ENCODE data around the gene SENP7.
"Not testable (repeated sequence)": the region's sequence is repeated elsewhere in the genome, so short reads cannot be mapped to it uniquely, and the experiment has no call there.

SENP7 gene

DNA sequence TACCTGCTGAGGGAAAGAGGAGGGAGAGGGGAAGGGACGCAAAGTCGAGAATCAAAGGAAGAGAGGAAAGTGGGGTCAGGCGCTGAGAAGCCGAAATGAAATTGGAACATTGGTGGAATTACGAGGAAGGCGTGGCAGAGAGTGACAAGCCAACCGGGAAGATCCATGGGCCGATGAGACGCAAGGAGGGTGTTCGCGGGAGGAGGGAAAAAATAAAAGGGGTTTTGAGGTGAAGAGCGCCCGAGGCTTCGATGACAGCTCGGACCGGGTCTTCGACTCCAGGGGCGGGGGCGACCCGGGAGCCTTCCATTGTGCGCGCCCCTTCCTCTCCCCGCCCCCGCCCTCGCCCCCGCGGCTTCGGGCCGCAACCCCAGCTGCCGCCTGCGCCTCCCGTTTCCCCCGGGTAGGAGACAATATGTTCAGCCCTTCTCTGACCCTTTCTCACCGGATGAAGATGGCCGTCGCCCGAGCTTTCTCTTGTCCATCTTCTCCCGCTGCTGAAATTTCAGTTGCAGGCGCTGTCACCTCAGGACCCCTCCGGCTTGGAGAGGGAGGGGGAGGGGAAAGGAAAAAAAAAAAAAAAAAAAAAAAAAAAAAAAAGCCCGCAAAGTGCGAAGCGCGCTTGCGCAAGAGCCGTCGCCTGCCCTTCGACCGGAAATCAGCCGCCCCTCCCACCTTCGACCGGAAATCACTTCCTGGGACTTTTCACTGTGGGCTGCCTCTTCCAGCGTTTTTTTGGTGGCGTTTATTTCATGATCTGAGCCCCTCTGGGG, at the start of gene SENP7:
Gene SENP7, minus strand, starts transcription at position 567 of the 773 bp plus-strand sequence. Its CDS starts 82 bp downstream, at position 485.
- Mint-ChIP-seq H3K36me3 (peaks cover 7% of the 10 kb centered on the region), H3K4me3 (peak within 1 kb of the TSS; percentile 99), H3K9me3 (no peaks in the 10 kb centered on the region), H3K4me1 (peaks cover 54% of the 10 kb centered on the region), H3K27me3 (no peaks in the 10 kb centered on the region), H3K27ac (peak within 1 kb of the TSS; percentile 99)

- Mint-ChIP-seq H3K4me1 (peaks cover 36% of the 10 kb centered on the region), H3K4me3 (peak within 1 kb of the TSS; percentile 99), H3K27ac (peak within 1 kb of the TSS; percentile 98), H3K27me3 (no peaks in the 10 kb centered on the region), H3K36me3 (peaks cover 21% of the 10 kb centered on the region), H3K9me3 (no peaks in the 10 kb centered on the region)
Measured at GRCh38 chr3:101561630-101562328, 48.8 kb upstream of the SENP7 start, which contains the start of gene TRMT10C. TRMT10C (plus strand) TSS chr3:101561868; CDS start chr3:101564782, 2,914 bp downstream.

DNA sequence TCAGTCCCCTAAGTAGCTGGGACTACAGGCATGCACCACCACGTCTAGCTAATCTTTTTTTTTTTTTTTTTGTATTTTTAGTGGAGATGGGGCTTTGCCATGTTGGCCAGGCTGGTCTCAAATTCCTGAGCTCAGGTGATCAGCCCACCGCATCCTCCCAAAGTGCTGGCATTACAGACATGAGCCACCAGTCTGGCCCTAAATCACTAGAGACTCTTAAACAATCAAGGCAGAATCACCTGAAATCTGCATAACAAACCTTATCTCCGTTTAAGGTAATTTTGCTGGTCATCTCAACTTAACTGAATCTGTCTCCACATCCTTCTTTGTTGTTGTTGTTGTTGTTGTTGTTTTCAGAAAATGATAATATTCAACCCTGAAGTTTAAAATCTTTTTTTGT, 43.1 kb upstream of the SENP7 start:
- Mint-ChIP-seq H3K36me3 (peaks cover 2% of the 10 kb centered on the region), H3K4me3 (no peak overlapping the region), H3K4me1 (peaks cover 5% of the 10 kb centered on the region), H3K9me3 (no peaks in the 10 kb centered on the region), H3K27ac (no peak overlapping the region), H3K27me3 (peaks cover 2% of the 10 kb centered on the region)

DNA sequence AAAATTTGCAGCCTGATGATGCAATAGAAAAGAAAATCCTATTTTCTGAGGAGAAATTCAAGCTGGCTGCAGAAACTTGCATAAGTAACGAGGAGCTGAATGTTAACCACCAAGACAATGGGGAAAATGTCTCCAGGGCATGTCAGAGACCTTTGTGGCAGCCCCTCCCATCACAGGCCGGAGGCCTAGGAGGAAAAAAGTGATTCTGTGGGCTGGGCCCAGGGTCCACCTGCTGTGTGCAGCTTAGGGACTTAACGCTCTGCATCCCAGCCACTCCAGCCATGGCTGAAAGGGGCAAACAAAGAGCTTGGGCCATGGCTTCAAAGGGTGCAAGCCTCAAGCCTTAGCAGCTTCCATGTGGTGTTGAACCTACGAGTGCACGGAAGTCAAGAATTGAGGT, 40.4 kb upstream of the SENP7 start:
- not testable (repeated sequence) for H3K4me3 Mint-ChIP-seq, H3K9me3 Mint-ChIP-seq, H3K27me3 Mint-ChIP-seq, H3K4me1 Mint-ChIP-seq, H3K27ac Mint-ChIP-seq, H3K36me3 Mint-ChIP-seq

GRCh38 chr3:101551359-101552081, 38.5 kb upstream of the SENP7 start:
- not testable (repeated sequence) for H3K27ac Mint-ChIP-seq, H3K4me3 Mint-ChIP-seq, H3K4me1 Mint-ChIP-seq, H3K27me3 Mint-ChIP-seq, H3K9me3 Mint-ChIP-seq, H3K36me3 Mint-ChIP-seq

GRCh38 chr3:101549473-101549872, 36.5 kb upstream of the SENP7 start:
- peaks cover 8% of the 10 kb centered on the region for H3K4me1 Mint-ChIP-seq
- H3K27me3 Mint-ChIP-seq: no peaks in the 10 kb centered on the region
- H3K9me3 Mint-ChIP-seq: no peaks in the 10 kb centered on the region
- H3K27ac Mint-ChIP-seq: no peak overlapping the region
- H3K4me3 Mint-ChIP-seq: no peak overlapping the region
- H3K36me3 Mint-ChIP-seq: peaks cover 2% of the 10 kb centered on the region

- no peaks in the 10 kb centered on the region for H3K9me3 Mint-ChIP-seq
- H3K4me3 Mint-ChIP-seq: no peak overlapping the region
- H3K27me3 Mint-ChIP-seq: no peaks in the 10 kb centered on the region
- no peak overlapping the region for H3K27ac Mint-ChIP-seq
- H3K4me1 Mint-ChIP-seq: peaks cover 16% of the 10 kb centered on the region
- H3K36me3 Mint-ChIP-seq: peaks cover 2% of the 10 kb centered on the region
Measured at GRCh38 chr3:101548527-101549105, 35.6 kb upstream of the SENP7 start.

DNA sequence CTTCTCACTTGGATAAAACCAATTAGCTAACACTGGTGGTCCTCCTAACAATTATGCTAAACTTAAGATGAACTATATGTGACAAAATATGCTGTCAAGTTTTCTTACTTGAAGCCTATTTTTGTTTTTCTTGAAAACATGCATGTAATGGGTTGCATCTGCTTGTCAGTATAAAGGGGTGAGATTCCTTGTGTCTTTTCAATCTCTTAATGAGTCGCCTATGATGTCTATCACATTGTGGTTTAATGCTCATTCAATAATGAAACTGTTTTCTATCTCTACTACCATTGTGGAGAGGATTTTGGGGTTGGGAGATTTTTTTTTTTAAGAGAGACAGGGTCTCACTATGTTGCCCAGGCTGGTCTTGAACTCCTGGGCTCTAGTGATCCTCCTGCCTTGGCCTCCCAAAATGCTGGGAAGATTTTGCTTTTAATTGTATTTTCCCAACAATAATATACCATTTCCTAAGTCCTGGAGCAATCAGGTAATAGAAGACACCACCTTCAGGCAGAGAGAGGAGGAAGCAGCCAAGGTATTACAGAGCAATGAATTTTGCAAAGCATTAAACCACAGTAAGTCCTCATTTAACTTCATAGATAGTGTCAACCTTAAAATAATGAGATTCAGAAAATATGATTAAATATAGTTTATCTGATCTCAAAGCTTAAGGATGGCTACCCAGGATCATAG, 31.3 kb upstream of the SENP7 start:
- Mint-ChIP-seq H3K4me3 (peak overlapping the region; percentile 9), H3K4me1 (peaks cover 36% of the 10 kb centered on the region), H3K27ac (peak overlapping the region; percentile 49), H3K9me3 (no peaks in the 10 kb centered on the region), H3K36me3 (no peaks in the 10 kb centered on the region), H3K27me3 (no peaks in the 10 kb centered on the region)

DNA sequence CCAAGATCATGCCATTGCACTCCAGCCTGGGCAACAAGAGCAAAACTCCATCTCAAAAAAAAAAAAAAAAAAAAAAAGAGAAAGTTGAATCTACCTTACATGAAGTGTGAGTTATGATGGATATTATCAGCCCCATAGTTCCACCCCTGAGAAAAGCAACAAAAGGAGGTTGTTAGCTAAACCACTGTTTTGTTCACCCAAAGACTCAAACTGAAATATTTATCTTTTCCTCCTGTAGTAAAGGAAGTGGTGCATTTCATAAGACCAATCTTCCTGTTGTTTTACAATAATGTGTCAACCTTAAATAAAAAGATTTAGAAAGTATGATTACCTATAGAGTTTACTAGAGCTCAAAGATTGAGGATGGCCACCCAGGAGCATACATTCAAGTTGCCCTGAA, 29.9 kb upstream of the SENP7 start:
- Mint-ChIP-seq H3K9me3 (no peaks in the 10 kb centered on the region), H3K27ac (peak overlapping the region; percentile 82)

DNA sequence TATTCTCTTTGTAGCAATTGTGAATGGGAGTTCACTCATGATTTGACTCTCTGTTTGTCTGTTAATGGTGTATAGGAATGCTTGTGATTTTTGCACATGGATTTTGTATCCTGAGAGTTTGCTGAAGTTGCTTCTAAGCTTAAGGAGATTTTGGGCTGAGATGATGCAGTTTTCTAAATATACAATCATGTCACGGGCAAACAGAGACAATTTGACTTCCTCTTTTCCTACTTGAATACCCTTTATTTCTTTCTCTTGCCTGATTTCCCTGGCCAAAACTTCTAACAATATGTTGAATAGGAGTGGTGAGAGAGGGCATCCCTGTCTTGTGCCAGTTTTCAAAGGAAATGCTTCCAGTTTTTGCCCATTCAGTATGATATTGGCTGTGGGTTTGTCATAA, 23.9 kb upstream of the SENP7 start:
- not testable (repeated sequence) for H3K27ac Mint-ChIP-seq, H3K4me3 Mint-ChIP-seq, H3K36me3 Mint-ChIP-seq, H3K27me3 Mint-ChIP-seq, H3K9me3 Mint-ChIP-seq
- H3K4me1 Mint-ChIP-seq: peaks cover 15% of the 10 kb centered on the region

More for the DNA sequence above, 29.9 kb upstream of the SENP7 start:
- Mint-ChIP-seq H3K4me3 (peak overlapping the region; percentile 47), H3K4me1 (peaks cover 32% of the 10 kb centered on the region), H3K36me3 (peaks cover under 1% of the 10 kb centered on the region), H3K27me3 (no peaks in the 10 kb centered on the region)

- Mint-ChIP-seq H3K27me3 (no peaks in the 10 kb centered on the region), H3K27ac (no peak overlapping the region), H3K4me1 (peaks cover 19% of the 10 kb centered on the region)
Measured at GRCh38 chr3:101536266-101536665, 23.3 kb upstream of the SENP7 start.

DNA sequence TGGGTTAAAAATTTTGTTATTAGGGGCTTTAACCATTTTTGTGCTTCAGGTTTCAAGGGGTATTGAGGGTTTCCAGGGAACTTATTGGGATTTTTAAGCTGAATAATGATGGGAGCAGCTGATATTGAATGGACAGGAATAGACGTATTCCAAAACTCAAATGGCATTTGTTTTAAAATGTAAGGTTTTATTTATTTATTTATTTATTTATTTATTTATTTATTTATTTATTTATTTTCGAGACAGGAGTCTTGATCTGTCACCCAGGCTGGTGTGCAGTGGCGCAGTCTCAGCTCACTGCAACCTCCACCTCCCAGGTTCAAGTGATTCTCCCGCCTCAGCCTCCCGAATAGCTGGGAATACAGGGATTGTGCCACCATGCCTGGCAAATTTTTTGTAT, 22.2 kb upstream of the SENP7 start:
- no peaks in the 10 kb centered on the region for H3K27me3 Mint-ChIP-seq
- no peak overlapping the region for H3K27ac Mint-ChIP-seq
- peaks cover 1% of the 10 kb centered on the region for H3K36me3 Mint-ChIP-seq
- H3K4me1 Mint-ChIP-seq: peaks cover 29% of the 10 kb centered on the region
- H3K9me3 Mint-ChIP-seq: no peaks in the 10 kb centered on the region
- no peak overlapping the region for H3K4me3 Mint-ChIP-seq

More at GRCh38 chr3:101536266-101536665, 23.3 kb upstream of the SENP7 start:
- no peak overlapping the region for H3K4me3 Mint-ChIP-seq
- peaks cover 1% of the 10 kb centered on the region for H3K36me3 Mint-ChIP-seq
- H3K9me3 Mint-ChIP-seq: no peaks in the 10 kb centered on the region

DNA sequence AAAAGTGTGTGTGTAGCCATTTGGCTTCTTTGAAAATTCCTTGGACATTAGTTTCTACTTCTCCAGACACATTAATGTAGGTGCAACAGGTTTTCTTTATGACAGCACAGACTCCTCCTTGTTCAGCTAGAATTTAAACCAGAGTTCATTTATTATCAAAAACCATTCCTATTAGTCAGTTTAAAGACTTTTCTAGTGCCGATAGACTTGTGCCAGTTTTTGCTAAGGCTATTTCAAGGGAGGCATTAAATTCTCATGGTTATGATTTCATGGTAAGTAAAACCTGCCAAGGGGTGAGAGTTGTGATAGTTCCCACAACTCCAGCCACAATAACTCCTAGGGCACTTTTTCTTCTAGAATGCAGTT, 20.6 kb upstream of the SENP7 start:
- Mint-ChIP-seq H3K4me1 (peaks cover 41% of the 10 kb centered on the region), H3K4me3 (no peak overlapping the region), H3K27me3 (no peaks in the 10 kb centered on the region), H3K27ac (peak overlapping the region; percentile 55), H3K9me3 (no peaks in the 10 kb centered on the region), H3K36me3 (peaks cover 1% of the 10 kb centered on the region)

- Mint-ChIP-seq H3K4me1 (peaks cover 41% of the 10 kb centered on the region), H3K4me3 (no peak overlapping the region), H3K27me3 (no peaks in the 10 kb centered on the region), H3K27ac (peak overlapping the region; percentile 89), H3K9me3 (no peaks in the 10 kb centered on the region), H3K36me3 (peaks cover under 1% of the 10 kb centered on the region)
Measured at GRCh38 chr3:101532783-101533602, 20.0 kb upstream of the SENP7 start.
